ENCODE measurements around the gene WDFY2.

WDFY2 gene

DNA sequence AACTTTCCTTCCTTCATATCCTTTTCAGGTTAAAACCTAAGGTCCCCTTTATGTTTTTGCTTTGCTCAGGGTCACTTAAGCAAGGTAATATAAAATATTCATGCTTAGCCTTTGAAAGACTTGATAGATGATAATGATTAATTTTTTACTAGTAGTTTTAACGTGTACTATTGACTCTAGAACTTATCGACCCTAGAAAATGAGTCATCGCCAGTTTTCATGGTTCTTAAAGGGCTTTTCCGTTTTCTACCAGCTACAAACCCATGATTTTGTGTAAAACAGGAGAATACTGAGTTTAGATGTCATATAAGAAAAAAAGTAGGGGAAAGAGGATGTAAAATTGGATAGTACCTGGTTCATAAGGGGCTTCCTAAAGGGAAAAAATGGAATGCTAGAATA, 144.0 kb downstream of the WDFY2 start:
- Mint-ChIP-seq H3K36me3 (ENCODE audit: low read depth) (peaks cover 24% of the 10 kb centered on the region), H3K27me3 (no peaks in the 10 kb centered on the region), H3K4me3 (no peak overlapping the region), H3K9me3 (no peaks in the 10 kb centered on the region), H3K27ac (peak overlapping the region; percentile 39), H3K4me1 (ENCODE audit: low read depth) (no peaks in the 10 kb centered on the region)
- no peak for DNase-seq

DNA sequence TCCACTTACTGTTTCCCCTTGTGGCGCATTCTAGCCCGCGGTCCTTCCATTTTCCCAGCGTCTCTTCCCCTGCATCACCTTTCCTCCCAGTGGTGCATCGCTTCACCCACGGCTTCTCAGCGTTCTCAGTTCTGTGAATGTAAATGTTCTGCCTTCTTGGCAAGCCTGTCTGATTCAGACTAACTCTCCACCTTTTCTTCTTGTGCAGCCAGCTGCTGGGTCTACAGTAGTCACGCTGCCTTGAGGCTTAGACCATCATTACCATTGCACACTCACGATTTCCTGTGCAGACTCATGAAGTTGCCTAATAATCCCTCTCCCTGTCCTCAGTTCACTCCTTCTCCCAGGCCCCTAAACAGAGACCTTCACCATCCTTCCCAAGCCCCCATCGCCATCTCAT, 144.7 kb downstream of the WDFY2 start:
- Mint-ChIP-seq H3K36me3 (ENCODE audit: low read depth) (peaks cover 28% of the 10 kb centered on the region), H3K27ac (no peak overlapping the region), H3K4me1 (ENCODE audit: low read depth) (no peaks in the 10 kb centered on the region), H3K4me3 (no peak overlapping the region), H3K27me3 (no peaks in the 10 kb centered on the region), H3K9me3 (no peaks in the 10 kb centered on the region)
- no peak for DNase-seq

DNA sequence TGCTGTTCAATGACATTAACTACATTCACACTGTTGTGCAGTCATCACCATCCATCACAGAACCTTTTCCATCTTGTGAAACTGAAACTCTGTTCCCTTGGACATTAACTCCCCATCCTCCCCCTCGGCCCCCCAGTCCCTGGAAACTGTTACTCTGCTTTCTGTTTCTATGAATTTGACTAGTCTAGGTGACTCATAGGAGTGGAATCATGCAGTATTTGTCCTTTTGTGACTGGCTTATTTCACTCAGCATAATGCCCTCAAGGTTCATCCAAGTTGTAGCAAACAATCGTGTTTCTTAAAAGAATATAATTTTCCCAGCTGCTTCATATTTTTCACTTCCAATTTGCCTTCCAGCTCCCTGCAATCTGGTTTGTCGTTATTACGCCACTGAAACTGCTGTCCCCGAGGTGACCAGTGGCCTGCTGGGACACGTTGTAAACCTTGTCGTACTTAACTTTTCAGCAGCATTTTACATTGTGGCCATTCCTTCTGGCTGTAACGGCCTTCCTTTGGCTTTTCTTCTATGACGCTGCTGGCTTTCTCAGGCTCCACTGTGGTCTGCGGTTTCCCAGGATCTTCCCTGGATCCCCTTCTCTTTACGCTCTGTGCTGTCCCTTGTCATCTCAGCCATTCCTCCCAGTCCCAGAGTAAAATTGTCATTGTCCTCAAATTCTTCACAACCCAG, 145.7 kb downstream of the WDFY2 start:
- Mint-ChIP-seq H3K9me3 (no peaks in the 10 kb centered on the region), H3K27ac (no peak overlapping the region), H3K4me1 (ENCODE audit: low read depth) (no peaks in the 10 kb centered on the region), H3K4me3 (no peak overlapping the region), H3K27me3 (no peaks in the 10 kb centered on the region), H3K36me3 (ENCODE audit: low read depth) (peaks cover 28% of the 10 kb centered on the region)
- peak; percentile 41 for DNase-seq

DNA sequence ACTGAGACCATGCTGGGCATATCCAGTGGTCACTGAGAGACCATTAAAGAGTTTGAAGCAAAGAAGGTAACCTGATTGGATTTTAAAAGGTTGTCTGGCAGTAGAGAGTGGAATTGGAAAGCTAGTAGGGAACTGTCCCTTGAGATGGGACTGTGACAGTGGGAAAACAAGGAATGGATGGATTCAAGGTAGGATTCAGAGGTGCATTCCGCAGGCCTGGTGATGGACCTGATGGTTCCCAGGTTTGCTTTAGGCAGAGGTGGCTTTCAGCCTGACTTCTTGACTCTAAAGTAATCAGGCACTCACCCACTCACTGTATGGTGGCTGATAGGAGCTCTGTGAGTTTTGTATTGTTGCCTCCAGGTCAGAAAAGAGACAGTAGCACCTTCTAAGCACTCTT, 146.7 kb downstream of the WDFY2 start:
- no peak overlapping the region for H3K4me3 Mint-ChIP-seq
- DNase-seq: no peak
- no peak overlapping the region for H3K27ac Mint-ChIP-seq
- H3K27me3 Mint-ChIP-seq: no peaks in the 10 kb centered on the region
- H3K9me3 Mint-ChIP-seq: no peaks in the 10 kb centered on the region
- no peaks in the 10 kb centered on the region for H3K4me1 Mint-ChIP-seq (ENCODE audit: low read depth)
- H3K36me3 Mint-ChIP-seq (ENCODE audit: low read depth): peaks cover 28% of the 10 kb centered on the region

DNA sequence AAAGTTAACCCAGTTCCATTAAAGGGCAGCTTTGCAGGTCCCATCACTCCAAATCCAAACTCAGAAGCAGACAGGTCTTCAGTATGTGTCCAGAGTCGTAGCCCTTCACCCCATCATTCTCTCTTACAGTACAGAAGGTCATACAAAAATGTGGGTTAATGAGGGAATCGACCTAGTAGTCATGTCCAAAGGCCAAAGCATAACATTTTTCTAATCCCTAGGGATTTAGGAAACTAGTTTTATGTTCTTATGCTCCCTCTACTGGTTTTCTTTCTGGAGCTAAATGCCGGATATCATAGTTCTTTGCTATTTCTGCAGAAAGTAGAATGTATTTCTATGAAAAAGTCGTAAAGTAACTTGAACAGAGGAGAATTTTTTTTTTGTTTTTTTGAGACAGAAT, 147.5 kb downstream of the WDFY2 start:
- H3K4me1 Mint-ChIP-seq (ENCODE audit: low read depth): no peaks in the 10 kb centered on the region
- no peak for DNase-seq
- H3K9me3 Mint-ChIP-seq: no peaks in the 10 kb centered on the region
- H3K27ac Mint-ChIP-seq: peak overlapping the region; percentile 51
- H3K4me3 Mint-ChIP-seq: no peak overlapping the region
- peaks cover 21% of the 10 kb centered on the region for H3K36me3 Mint-ChIP-seq (ENCODE audit: low read depth)
- no peaks in the 10 kb centered on the region for H3K27me3 Mint-ChIP-seq

DNA sequence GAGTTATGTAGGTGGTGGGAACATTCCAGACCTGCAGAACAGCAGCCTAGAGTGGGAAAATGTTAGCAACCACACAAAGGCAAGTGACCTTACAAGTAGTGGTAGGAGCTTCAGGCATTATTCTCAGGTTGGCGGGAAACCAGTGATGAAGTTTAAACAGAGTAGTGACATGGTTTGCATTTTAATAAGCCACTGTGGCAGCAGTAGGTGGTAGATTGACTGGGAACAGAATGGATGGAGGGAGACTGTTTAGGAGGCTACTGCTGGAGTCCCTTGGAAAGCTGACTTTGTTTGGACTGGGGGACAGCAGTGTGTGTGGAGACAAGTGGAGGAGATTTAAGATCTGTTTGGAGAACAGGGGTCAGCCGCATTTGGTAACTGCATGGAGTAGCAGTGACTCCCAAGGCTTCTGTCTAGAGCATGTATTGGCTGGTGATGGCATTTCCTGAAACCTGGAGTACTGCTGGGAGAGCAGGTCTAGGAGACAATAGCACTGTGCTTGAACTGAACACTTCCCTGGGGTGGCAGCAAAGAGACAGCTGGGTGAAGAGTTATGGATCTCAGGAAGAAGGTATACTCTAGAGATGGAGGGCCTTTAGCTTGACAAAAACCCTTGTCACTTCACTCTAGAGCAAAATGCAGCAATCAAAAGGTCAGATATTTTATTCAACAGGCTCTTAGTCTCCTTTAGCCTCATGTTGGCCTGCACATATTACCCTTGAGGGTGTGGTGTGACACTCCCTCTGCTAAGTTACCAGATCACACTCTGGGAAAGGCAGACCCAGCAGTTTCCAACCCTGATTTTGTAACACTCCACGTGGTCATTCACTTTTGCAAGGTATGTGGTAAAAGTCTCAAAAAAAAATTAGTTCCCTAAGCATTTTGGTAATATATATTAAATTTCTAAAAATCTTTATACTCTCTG, 149.4 kb downstream of the WDFY2 start:
- H3K4me1 Mint-ChIP-seq (ENCODE audit: low read depth): peaks cover 10% of the 10 kb centered on the region
- H3K4me3 Mint-ChIP-seq: no peak overlapping the region
- peaks cover 13% of the 10 kb centered on the region for H3K36me3 Mint-ChIP-seq (ENCODE audit: low read depth)
- no peaks in the 10 kb centered on the region for H3K27me3 Mint-ChIP-seq
- peak overlapping the region; percentile 8 for H3K27ac Mint-ChIP-seq
- H3K9me3 Mint-ChIP-seq: no peaks in the 10 kb centered on the region
- no peak for DNase-seq

DNA sequence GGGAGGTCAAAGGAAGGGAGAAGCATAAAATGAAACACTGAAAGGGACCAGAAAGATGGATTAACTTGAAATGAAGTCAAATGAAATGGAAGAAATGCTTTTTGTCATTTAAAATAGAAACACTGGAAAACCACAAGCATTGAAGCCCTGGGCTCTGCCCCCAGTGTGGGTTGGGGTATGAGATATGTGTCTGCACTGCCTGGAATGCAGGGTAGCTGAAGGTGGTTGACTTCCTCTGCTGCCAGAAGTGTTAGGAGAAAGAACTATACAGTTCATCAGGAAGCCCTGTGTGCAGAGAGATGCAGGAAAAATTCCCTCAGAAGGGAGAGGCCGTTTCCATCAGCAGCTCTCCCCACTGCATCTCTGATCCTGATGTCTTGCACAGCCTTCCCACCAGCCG, 150.5 kb downstream of the WDFY2 start:
- Mint-ChIP-seq H3K27me3 (no peaks in the 10 kb centered on the region), H3K36me3 (ENCODE audit: low read depth) (peaks cover 25% of the 10 kb centered on the region), H3K27ac (no peak overlapping the region)

DNA sequence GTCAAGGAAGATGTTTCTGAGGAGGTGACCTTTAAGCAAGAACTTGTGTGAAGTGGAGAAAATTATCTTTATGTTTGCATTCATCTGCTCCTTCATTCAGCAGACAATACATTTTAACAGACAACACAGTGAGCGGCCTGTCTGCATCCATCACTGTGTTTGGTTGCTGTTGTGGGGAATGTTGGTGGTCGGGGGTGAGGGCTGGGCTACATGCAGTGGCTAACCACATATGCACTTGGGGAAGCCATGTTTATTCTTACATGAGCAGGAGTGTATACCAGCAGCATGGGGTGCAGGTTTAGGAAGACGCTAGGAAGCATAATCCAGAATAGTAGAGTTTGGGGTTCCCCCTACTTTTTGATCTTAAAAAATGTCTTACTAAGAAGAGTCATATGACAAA, 153.3 kb downstream of the WDFY2 start:
- Mint-ChIP-seq H3K9me3 (no peaks in the 10 kb centered on the region), H3K36me3 (ENCODE audit: low read depth) (peaks cover 46% of the 10 kb centered on the region), H3K27ac (peak overlapping the region; percentile 60), H3K27me3 (no peaks in the 10 kb centered on the region), H3K4me1 (ENCODE audit: low read depth) (peaks cover 27% of the 10 kb centered on the region), H3K4me3 (no peak overlapping the region)
- no peak for DNase-seq

More for the DNA sequence above, 150.5 kb downstream of the WDFY2 start:
- Mint-ChIP-seq H3K9me3 (no peaks in the 10 kb centered on the region), H3K4me1 (ENCODE audit: low read depth) (peaks cover 16% of the 10 kb centered on the region), H3K4me3 (no peak overlapping the region)
- DNase-seq: no peak

DNA sequence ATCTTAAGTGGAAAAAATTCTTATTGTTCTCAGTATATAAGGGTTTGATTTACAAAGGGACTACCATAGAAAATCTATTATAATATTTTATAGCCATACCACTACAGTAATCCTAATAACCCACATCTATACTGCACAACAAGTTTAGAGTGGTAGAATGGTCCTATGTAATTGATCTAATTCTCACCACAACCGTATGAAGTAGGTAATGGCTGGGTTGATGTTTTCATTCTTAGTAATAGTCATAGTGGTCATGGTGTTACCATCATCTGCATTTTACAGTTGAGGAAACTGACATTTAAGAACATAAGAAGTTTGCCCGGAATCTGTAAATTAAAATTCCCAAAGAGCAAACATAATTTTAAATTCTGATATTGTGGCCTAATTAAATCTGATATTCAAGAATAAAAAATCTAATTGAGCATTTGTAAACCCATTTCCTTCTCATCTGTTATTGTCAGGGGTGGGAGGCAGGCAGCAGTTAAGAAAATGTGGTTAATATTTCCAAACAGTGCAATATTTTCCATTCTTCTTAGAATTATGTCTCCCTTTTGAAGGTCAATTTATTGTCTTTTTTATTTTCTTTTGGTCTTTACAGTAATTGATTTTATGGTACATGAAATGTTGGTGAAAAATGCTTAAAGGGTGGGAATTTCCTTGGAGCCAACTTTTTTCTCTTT, 154.1 kb downstream of the WDFY2 start:
- peaks cover 27% of the 10 kb centered on the region for H3K4me1 Mint-ChIP-seq (ENCODE audit: low read depth)
- H3K27me3 Mint-ChIP-seq: no peaks in the 10 kb centered on the region
- H3K27ac Mint-ChIP-seq: no peak overlapping the region
- H3K36me3 Mint-ChIP-seq (ENCODE audit: low read depth): peaks cover 54% of the 10 kb centered on the region
- no peaks in the 10 kb centered on the region for H3K9me3 Mint-ChIP-seq
- DNase-seq: no peak
- no peak overlapping the region for H3K4me3 Mint-ChIP-seq

DNA sequence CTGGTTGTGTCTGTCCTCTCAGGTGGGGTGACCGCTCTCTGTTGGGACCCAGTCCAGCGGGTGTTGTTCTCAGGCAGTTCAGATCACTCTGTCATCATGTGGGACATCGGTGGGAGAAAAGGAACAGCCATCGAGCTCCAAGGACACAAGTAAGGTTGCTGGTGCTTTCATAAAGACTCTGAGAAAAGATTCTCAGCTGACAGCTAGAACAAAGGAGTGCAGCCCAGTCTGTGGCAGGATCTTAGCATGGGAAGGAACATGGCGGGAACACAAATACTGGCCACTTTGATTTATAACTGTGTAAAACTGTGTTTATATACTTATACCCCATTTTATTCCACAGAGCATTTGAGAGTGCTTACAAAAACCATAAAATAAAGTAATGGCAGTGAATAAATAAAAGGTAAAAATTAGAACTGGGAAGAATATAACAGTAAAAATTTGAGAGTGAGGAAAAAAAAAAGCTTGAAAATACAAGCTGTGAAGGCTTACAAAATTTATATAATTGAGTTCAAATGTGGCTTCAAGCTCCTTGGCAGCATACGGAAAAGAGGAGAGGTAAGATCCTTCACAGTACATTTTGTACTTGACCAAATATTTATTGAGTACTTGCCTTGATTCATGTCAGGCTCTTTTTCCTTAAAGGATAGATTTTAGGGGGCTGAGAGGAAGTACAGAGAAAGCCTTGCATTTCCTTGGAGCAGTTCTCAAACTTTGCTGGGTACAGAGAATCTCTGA, 154.9 kb downstream of the WDFY2 start:
- H3K27ac Mint-ChIP-seq: no peak overlapping the region
- no peak overlapping the region for H3K4me3 Mint-ChIP-seq
- DNase-seq: no peak
- H3K9me3 Mint-ChIP-seq: no peaks in the 10 kb centered on the region
- peaks cover 57% of the 10 kb centered on the region for H3K36me3 Mint-ChIP-seq (ENCODE audit: low read depth)
- no peaks in the 10 kb centered on the region for H3K27me3 Mint-ChIP-seq
- peaks cover 27% of the 10 kb centered on the region for H3K4me1 Mint-ChIP-seq (ENCODE audit: low read depth)

DNA sequence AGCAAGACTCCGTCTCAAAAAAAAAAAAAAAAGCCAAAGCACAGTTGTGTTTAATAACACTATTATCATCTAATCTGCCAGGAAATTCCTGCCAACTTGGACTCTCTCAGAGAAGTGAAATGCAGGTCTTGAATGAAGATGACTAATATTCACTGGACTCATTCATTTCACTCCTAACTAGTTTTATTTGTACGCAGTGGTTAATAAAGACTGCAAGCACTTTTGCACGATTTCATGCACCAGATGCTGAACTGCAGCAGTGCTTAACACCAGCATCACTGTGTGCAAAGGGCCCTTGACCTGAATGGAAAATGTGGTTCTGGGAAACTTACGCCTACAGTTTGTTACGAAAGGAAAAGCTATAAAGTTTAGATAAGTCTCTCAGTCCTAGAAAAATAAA, 156.4 kb downstream of the WDFY2 start:
- Mint-ChIP-seq H3K27me3 (no peaks in the 10 kb centered on the region), H3K9me3 (no peaks in the 10 kb centered on the region), H3K27ac (peak overlapping the region; percentile 37), H3K4me1 (ENCODE audit: low read depth) (peaks cover 27% of the 10 kb centered on the region), H3K4me3 (no peak overlapping the region), H3K36me3 (ENCODE audit: low read depth) (peaks cover 68% of the 10 kb centered on the region)
- DNase-seq: no peak

DNA sequence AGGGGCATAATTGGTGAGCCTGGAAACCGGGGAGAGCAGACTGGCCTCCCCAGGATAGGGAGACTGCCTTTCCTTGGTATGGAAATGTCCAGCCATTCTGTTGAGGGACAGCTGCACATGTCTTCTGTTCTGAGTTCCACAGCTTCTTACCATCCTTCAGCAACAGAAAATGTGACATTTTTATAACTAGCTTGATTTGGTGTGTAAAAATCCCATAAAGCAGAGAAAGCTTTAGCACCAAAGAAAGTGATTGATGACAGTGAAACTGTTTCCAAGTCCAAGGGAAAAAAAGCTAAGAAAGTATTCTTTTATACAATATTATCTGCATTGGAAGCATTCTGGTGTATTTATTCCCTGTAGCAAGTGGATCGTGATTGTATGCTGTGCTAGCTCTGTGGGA, 157.8 kb downstream of the WDFY2 start:
- Mint-ChIP-seq H3K4me3 (no peak overlapping the region), H3K36me3 (ENCODE audit: low read depth) (peaks cover 79% of the 10 kb centered on the region), H3K27ac (no peak overlapping the region), H3K27me3 (no peaks in the 10 kb centered on the region), H3K9me3 (no peaks in the 10 kb centered on the region), H3K4me1 (ENCODE audit: low read depth) (peaks cover 27% of the 10 kb centered on the region)
- DNase-seq: no peak

DNA sequence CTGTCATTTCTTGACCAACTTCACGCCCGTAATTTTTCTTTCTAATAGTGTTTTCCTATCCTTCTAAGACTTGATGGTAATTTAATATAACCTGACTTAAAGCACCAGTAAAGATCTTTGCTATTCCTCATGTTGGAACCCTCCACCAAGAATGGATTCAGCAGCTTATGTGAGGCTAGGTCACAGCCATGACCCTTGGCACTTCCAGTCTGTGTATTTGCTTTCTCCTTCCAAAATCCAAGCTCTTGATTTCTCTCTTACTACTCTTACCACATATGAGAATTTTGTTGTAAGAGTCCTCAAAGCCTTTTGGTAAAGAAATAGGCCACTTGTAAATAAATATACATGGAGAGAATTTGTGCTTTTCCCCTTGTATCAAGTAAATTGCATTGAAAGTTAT, 158.3 kb downstream of the WDFY2 start:
- no peak overlapping the region for H3K27ac Mint-ChIP-seq
- no peak for DNase-seq
- H3K4me1 Mint-ChIP-seq (ENCODE audit: low read depth): peaks cover 24% of the 10 kb centered on the region
- H3K27me3 Mint-ChIP-seq: no peaks in the 10 kb centered on the region
- no peaks in the 10 kb centered on the region for H3K9me3 Mint-ChIP-seq
- H3K4me3 Mint-ChIP-seq: no peak overlapping the region
- H3K36me3 Mint-ChIP-seq (ENCODE audit: low read depth): peaks cover 84% of the 10 kb centered on the region

DNA sequence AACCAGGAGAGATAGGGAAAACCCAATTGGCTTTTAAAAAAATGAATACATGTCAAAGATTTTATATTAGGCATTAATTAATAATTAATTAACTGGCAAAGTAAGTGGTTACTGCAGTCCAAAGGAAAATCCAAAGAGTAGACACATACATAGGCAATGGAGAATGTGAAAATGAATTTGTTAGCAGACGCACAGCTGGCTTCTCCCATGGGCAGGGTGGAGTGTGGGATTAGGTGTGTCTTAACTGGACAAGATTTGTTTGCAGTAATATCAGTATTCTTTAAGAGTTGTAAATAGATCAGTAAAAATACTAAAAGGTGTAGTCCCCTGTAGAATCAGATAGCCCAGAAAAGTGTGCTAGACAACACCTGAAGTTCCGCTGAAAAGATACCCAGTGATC, 161.0 kb downstream of the WDFY2 start:
- no peak overlapping the region for H3K27ac Mint-ChIP-seq
- peaks cover 6% of the 10 kb centered on the region for H3K9me3 Mint-ChIP-seq
- H3K27me3 Mint-ChIP-seq: no peaks in the 10 kb centered on the region
- H3K4me3 Mint-ChIP-seq: no peak overlapping the region
- DNase-seq: no peak
- H3K36me3 Mint-ChIP-seq (ENCODE audit: low read depth): peaks cover 80% of the 10 kb centered on the region
- peaks cover 7% of the 10 kb centered on the region for H3K4me1 Mint-ChIP-seq (ENCODE audit: low read depth)

All from activated T-cell treated with anti-CD3 and anti-CD28 coated beads, Interleukin-2, amount 50 U/mL, for 24 hours (primary cell).